Osteoblast (primary cell): Measurements from ENCODE around the gene TIGD1. TPM values are rescaled to one million over a fixed set of nuclear protein-coding genes. Genes with fewer than 3 reads are reported as not detected.
A peak's percentile ranks its signal among the peaks of the same experiment; 100 is the strongest.

Source experiments
- DNase-seq: peaks from one replicate; pipeline ENCODE4 v3.0.0; 2011; ENCODE audit warnings: low spot score, mixed read lengths; ENCODE audit not compliant: insufficient read length; ENCODE audit errors: missing footprints
- H2AFZ ChIP-seq: 2 replicates; pipeline ENCODE4 v1.6.0; 2011; ENCODE audit warnings: mild to moderate bottlenecking, low read length
- H3K27ac ChIP-seq: 2 replicates; pipeline ENCODE4 v1.5.1; 2011; ENCODE audit warnings: mild to moderate bottlenecking, low read depth, low read length, moderate library complexity
- H3K27me3 ChIP-seq: 2 replicates; pipeline ENCODE4 v1.6.0; 2012; ENCODE audit warnings: mild to moderate bottlenecking, control low read depth, inconsistent platforms, low read length, moderate library complexity; ENCODE audit not compliant: insufficient read depth
- H3K36me3 ChIP-seq: 2 replicates; pipeline ENCODE4 v1.5.1; 2011; ENCODE audit warnings: mild to moderate bottlenecking, low read length, control low read depth, moderate library complexity; ENCODE audit not compliant: insufficient read depth
- H3K4me1 ChIP-seq: 2 replicates; pipeline ENCODE4 v1.5.1; 2011; ENCODE audit warnings: mild to moderate bottlenecking, low read length, control low read depth, moderate library complexity; ENCODE audit not compliant: insufficient read depth
- H3K4me2 ChIP-seq: 2 replicates; pipeline ENCODE4 v1.6.0; 2011; ENCODE audit warnings: mild to moderate bottlenecking, low read length; ENCODE audit not compliant: insufficient read depth
- H3K4me3 ChIP-seq: fragments of 200-600 bp; sonication (generic); 3 replicates; pipeline ENCODE4 v1.5.1; 2012; ENCODE audit warnings: mild to moderate bottlenecking, low read length, inconsistent platforms; ENCODE audit not compliant: insufficient read depth
- H3K79me2 ChIP-seq: 2 replicates; pipeline ENCODE4 v1.6.0; 2012; ENCODE audit warnings: mild to moderate bottlenecking, low read length, control low read depth, inconsistent platforms; ENCODE audit not compliant: insufficient read depth
- H3K9me3 ChIP-seq: 2 replicates; pipeline ENCODE4 v1.5.1; 2011; ENCODE audit warnings: low read depth, low read length, control low read depth
- H4K20me1 ChIP-seq: 2 replicates; pipeline ENCODE4 v1.6.0; 2012; ENCODE audit warnings: mild to moderate bottlenecking, low read length, control low read depth; ENCODE audit not compliant: insufficient read depth
- CTCF ChIP-seq: IDR thresholded peaks from 2 replicates; pipeline ENCODE4 v1.5.1; 2011; ENCODE audit warnings: mild to moderate bottlenecking, low read depth, low read length, moderate library complexity; ENCODE audit errors: extremely low read depth
- total RNA-seq: library from RNA; depleted of rRNA; stranded (reverse); fragments of >200 nt; gene quantifications from 2 replicates; pipeline ENCODE4 v1.2.3, GENCODE V29; 2012

The TIGD1 gene
- total RNA-seq, 1 donor = 5.8 TPM

GRCh38 chr2:232532419-232532818 lies 17.9 kb downstream of the TIGD1 start:
- Histone ChIP-seq H3K27ac (no peak overlapping the region), H4K20me1 (no peaks in the 10 kb centered on the region), H3K9me3 (peaks cover 5% of the 10 kb centered on the region), H3K36me3 (no peaks in the 10 kb centered on the region), H3K4me3 (no peak overlapping the region), H3K27me3 (peaks cover 1% of the 10 kb centered on the region), H3K4me2 (no peak overlapping the region), H2AFZ (no peak overlapping the region), H3K79me2 (no peaks in the 10 kb centered on the region), H3K4me1 (no peaks in the 10 kb centered on the region)
- DNase-seq = peak; percentile 47
- TF ChIP-seq CTCF = no peak

- H4K20me1 ChIP-seq = no peaks in the 10 kb centered on the region
- H3K36me3 ChIP-seq = no peaks in the 10 kb centered on the region
- H2AFZ ChIP-seq = no peak overlapping the region
- no peak overlapping the region for H3K27ac ChIP-seq
- no peak overlapping the region for H3K4me3 ChIP-seq
- H3K27me3 ChIP-seq = no peaks in the 10 kb centered on the region
- TF ChIP-seq CTCF = no peak
- H3K79me2 ChIP-seq = no peaks in the 10 kb centered on the region
- peak; percentile 59 for DNase-seq
- H3K4me1 ChIP-seq = no peaks in the 10 kb centered on the region
- no peaks in the 10 kb centered on the region for H3K9me3 ChIP-seq
- H3K4me2 ChIP-seq = no peak overlapping the region
These were observed 19.6 kb downstream of the TIGD1 start for GRCh38 chr2:232530626-232531260.

DNA sequence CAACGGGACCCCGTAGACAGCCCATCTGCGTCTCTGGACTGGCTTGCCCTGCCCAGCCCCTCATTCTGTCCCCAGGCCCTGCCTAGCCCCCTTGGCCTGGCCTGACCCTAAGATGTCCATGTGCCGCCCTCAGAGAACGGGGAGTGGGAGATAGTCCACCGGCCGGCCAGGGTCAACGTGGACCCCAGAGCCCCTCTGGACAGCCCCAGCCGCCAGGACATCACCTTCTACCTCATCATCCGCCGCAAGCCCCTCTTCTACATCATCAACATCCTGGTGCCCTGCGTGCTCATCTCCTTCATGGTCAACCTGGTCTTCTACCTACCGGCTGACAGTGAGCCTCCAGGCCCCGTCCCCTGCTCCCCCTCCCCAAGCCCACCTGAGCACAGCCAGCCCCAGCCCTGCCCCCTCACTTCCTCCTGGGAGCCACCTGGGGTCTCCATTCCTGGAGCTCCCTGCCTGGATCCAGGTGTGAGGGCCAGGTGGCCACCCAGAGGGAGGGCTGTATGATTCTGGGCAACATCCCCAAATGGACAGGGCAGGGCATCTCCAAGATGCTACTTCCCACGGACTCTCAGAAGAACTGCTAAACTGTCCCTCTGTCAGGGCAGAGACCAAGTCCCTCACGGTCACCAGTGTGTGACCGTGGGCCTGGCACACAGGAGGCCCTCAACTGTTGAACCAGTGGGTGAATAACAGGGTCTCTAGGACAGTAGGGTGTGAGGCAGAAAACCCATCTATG lies 20.4 kb downstream of the TIGD1 start:
- H3K79me2 ChIP-seq = no peaks in the 10 kb centered on the region
- TF ChIP-seq CTCF = no peak
- no peak overlapping the region for H3K4me3 ChIP-seq
- H3K27ac ChIP-seq = no peak overlapping the region
- H3K27me3 ChIP-seq = no peaks in the 10 kb centered on the region
- no peaks in the 10 kb centered on the region for H3K4me1 ChIP-seq
- no peaks in the 10 kb centered on the region for H3K9me3 ChIP-seq
- H2AFZ ChIP-seq = no peak overlapping the region
- DNase-seq = peak; percentile 76
- H4K20me1 ChIP-seq = no peaks in the 10 kb centered on the region
- no peak overlapping the region for H3K4me2 ChIP-seq
- no peaks in the 10 kb centered on the region for H3K36me3 ChIP-seq

DNA sequence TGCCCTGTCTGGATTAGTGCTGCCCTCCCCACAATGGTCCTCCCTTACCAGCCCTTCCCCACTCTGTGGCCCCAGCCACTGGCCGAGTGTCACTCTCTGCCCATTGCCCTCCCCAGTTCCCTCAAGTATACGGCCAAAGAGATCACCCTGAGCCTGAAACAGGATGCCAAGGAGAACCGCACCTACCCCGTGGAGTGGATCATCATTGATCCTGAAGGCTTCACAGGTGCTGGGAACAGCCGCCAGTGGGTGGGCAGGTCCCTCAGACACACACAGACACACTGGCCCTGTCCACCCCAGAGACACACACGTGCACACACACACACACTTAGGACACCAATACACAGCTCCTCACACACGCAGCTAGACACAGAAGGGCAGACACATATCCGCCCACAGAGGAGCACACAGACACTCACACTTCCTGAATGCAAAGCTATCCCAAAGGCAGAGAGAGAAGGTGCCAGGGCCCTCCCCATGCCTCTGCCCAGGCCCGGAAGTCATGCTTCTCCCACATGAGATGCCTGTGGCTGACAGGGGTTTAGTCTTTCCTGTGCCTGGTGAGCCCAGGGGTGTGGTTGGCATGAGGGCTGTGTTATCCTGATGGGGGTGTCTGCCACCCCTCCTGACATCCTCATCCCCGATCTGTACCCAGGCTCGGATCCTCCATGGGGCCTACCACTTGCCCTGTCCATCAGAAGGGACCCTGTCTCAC lies 21.5 kb downstream of the TIGD1 start:
- no peak overlapping the region for H3K4me3 ChIP-seq
- no peaks in the 10 kb centered on the region for H4K20me1 ChIP-seq
- H2AFZ ChIP-seq = no peak overlapping the region
- no peak for DNase-seq
- no peaks in the 10 kb centered on the region for H3K36me3 ChIP-seq
- no peak overlapping the region for H3K27ac ChIP-seq
- no peaks in the 10 kb centered on the region for H3K4me1 ChIP-seq
- peaks cover 7% of the 10 kb centered on the region for H3K27me3 ChIP-seq
- H3K4me2 ChIP-seq = no peak overlapping the region
- no peaks in the 10 kb centered on the region for H3K79me2 ChIP-seq
- no peak for TF ChIP-seq CTCF
- H3K9me3 ChIP-seq = no peaks in the 10 kb centered on the region
